ENCODE measurements around the gene ANTXR1.

DNA sequence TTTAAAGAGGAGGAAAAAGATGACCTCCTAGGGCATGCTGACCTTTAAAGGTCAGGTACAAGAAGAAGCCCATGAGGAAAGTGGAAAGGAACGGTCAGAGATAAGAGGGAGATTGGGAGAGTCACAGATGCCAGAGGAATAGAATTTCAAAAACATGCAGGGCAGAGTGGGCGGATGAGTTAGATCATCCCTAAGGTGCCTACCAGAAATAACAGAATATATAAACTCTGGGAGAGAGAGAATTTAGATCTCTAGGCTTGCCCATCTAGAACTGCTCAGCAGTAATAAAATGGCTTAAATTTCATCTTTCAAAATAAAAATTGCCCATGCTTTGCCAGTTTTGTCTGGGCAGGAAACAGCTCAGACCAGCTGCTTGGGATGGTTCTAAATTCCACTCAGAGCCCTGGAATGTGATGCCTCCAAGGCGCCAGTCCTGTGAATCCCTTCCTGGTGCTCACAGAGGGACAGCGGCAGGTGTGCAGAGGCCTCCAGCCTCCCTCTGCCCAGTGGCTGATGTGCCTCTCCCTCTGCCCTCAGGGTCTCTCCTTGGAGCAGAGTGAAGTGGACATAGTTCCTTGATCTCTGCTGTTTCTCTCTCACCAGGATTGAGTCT is 130.9 kb downstream of the ANTXR1 start:
- no peak for TF ChIP-seq POLR2A (IDR thresholded peaks at IDR 0.05; ENCODE audit: control extremely low read depth in 1 of 2, low read depth in 2 of 2, low read length in 2 of 2)
- no peak for TF ChIP-seq SIRT6 (IDR thresholded peaks at IDR 0.05; ENCODE audit: low read length)
- TF ChIP-seq NANOG (IDR thresholded peaks at IDR 0.05; ENCODE audit: insufficient read depth, low read depth, low read length, poor library complexity, severe bottlenecking), result no peak
- TF ChIP-seq, protein P1, sequence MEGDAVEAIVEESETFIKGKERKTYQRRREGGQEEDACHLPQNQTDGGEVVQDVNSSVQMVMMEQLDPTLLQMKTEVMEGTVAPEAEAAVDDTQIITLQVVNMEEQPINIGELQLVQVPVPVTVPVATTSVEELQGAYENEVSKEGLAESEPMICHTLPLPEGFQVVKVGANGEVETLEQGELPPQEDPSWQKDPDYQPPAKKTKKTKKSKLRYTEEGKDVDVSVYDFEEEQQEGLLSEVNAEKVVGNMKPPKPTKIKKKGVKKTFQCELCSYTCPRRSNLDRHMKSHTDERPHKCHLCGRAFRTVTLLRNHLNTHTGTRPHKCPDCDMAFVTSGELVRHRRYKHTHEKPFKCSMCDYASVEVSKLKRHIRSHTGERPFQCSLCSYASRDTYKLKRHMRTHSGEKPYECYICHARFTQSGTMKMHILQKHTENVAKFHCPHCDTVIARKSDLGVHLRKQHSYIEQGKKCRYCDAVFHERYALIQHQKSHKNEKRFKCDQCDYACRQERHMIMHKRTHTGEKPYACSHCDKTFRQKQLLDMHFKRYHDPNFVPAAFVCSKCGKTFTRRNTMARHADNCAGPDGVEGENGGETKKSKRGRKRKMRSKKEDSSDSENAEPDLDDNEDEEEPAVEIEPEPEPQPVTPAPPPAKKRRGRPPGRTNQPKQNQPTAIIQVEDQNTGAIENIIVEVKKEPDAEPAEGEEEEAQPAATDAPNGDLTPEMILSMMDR (IDR thresholded peaks at IDR 0.05; ENCODE audit: control extremely low read depth in 1 of 3, insufficient read depth in 1 of 3, low read depth in 1 of 3, low read length in 3 of 3), result no peak

Measured in H1 (cell line).